K562 (cell line): ENCODE measurements around the gene CABP4. TPM values are rescaled to one million over a fixed set of nuclear protein-coding genes. Genes with fewer than 3 reads are reported as not detected.

Experiments
- FOXP1 ChIP-seq: sonication (generic); formaldehyde crosslinking; IDR thresholded peaks from 2 replicates; pipeline ENCODE4 v1.8.0; 2022; ENCODE audit warnings: mild to moderate bottlenecking, missing genetic modification reagents
- TEAD4 ChIP-seq, 2 experiments: sonication (generic) in 1 of 2; formaldehyde crosslinking in 1 of 2; IDR thresholded peaks; 2 replicates each; pipeline versions ENCODE4 v1.6.1 to v1.8.0; 2012 to 2022; ENCODE audit warnings: borderline replicate concordance in 1 of 2, inconsistent platforms in 1 of 2, low read length in 1 of 2, mild to moderate bottlenecking in 1 of 2, missing genetic modification reagents in 1 of 2
- TRIM24 ChIP-seq, 2 experiments: fragments of 450-650 bp; IDR thresholded peaks; 2 replicates each; pipeline ENCODE4 v1.6.1; 2016
- polyA plus RNA-seq, 8 experiments: library from polyadenylated mRNA; depleted of rRNA in 4 of 8; stranded (reverse) in 5 of 8; unstranded in 3 of 8; fragments of >200 nt; fragmentation: Nextera tagmentation in 2 of 8; fragmentation: Illumina TruSeq in 1 of 8; extraction: Ambion mirVana in 2 of 8; extraction: Trizol in 1 of 8; gene quantifications; 2 replicates each; pipeline versions ENCODE4 v1.2.1 to v1.2.3, GENCODE V29; 2011 to 2014; ENCODE audit warnings: inconsistent platforms in 1 of 8, missing spikeins in 1 of 8
- total RNA-seq, 7 experiments: library from RNA; depleted of rRNA in 6 of 7; stranded (reverse); fragments of >200 nt in 6 of 7; fragmentation: Illumina TruSeq in 2 of 7; extraction: Trizol in 2 of 7; gene quantifications; 2 replicates each; pipeline versions ENCODE4 v1.2.1 to v1.2.3, GENCODE V29; 2011 to 2021; ENCODE audit warnings: low replicate concordance in 1 of 7
- TF ChIP-seq, protein P1 (sequence below): fragments of 250-450 bp; sonication (Bioruptor Pico); IDR thresholded peaks from 2 replicates; pipeline ENCODE4 v1.4.0; 2020; ENCODE audit warnings: mild to moderate bottlenecking, moderate library complexity, borderline replicate concordance
- TF ChIP-seq, protein P2 (sequence below): fragments of 150-350 bp; IDR thresholded peaks from 2 replicates; pipeline ENCODE4 v1.6.1; 2014; ENCODE audit warnings: low read depth, mild to moderate bottlenecking, low read length, borderline replicate concordance
- TF ChIP-seq, protein P3 (sequence below), 2 experiments: fragments of 450-650 bp in 1 of 2; sonication (generic) in 1 of 2; formaldehyde crosslinking in 1 of 2; IDR thresholded peaks; 2 replicates each; pipeline versions ENCODE4 v1.7.1 to v1.9.0; 2016 to 2022; ENCODE audit warnings: inconsistent platforms in 1 of 2, mild to moderate bottlenecking in 1 of 2, missing genetic modification reagents in 1 of 2

Gene CABP4
- total and polyA plus RNA-seq, 9 of the 15 experiments (the other 6 are each of a cell fraction or from before 2014, with no cell fraction given) = 0.11 TPM; not detected in 8

DNA sequence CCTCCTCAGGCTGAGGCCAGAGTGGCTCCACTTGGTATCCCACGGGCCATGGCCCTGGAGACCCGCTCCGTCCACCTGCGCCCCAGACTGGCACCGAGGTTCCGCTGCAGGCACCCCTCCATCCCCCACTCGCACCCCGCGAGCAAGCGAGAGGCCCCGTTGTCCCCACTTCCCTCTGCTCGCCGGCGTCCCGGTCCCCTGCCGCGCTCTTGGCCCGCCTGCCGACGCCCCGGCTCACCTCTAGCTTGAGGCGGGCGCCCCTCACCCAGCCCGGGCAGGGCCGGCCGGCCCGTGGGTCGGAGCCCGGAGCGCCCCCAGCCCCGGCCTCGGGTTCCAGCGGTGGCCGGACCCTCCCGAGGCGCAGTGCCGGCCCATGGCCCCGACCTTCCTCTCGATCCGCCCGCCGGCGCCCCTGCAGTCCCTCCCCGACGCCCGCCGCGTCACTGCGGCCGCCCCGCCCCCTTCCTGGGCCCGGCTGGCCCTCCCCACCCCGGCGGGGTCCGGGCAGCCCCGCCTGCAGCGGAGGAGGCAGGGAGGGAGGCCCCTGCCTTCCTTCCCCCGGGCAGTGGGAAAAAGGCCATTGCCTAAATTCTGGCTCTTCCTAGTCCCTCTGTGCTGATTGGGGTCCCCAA lies 49.9 kb downstream of the CABP4 start, which contains the start of gene PITPNM1 (continued):
- TF ChIP-seq, protein P1, sequence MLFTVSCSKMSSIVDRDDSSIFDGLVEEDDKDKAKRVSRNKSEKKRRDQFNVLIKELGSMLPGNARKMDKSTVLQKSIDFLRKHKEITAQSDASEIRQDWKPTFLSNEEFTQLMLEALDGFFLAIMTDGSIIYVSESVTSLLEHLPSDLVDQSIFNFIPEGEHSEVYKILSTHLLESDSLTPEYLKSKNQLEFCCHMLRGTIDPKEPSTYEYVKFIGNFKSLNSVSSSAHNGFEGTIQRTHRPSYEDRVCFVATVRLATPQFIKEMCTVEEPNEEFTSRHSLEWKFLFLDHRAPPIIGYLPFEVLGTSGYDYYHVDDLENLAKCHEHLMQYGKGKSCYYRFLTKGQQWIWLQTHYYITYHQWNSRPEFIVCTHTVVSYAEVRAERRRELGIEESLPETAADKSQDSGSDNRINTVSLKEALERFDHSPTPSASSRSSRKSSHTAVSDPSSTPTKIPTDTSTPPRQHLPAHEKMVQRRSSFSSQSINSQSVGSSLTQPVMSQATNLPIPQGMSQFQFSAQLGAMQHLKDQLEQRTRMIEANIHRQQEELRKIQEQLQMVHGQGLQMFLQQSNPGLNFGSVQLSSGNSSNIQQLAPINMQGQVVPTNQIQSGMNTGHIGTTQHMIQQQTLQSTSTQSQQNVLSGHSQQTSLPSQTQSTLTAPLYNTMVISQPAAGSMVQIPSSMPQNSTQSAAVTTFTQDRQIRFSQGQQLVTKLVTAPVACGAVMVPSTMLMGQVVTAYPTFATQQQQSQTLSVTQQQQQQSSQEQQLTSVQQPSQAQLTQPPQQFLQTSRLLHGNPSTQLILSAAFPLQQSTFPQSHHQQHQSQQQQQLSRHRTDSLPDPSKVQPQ (CRISPR knock-in tag) = no peak
- no peak for TF ChIP-seq FOXP1 (CRISPR knock-in tag)
- TF ChIP-seq, protein P2, sequence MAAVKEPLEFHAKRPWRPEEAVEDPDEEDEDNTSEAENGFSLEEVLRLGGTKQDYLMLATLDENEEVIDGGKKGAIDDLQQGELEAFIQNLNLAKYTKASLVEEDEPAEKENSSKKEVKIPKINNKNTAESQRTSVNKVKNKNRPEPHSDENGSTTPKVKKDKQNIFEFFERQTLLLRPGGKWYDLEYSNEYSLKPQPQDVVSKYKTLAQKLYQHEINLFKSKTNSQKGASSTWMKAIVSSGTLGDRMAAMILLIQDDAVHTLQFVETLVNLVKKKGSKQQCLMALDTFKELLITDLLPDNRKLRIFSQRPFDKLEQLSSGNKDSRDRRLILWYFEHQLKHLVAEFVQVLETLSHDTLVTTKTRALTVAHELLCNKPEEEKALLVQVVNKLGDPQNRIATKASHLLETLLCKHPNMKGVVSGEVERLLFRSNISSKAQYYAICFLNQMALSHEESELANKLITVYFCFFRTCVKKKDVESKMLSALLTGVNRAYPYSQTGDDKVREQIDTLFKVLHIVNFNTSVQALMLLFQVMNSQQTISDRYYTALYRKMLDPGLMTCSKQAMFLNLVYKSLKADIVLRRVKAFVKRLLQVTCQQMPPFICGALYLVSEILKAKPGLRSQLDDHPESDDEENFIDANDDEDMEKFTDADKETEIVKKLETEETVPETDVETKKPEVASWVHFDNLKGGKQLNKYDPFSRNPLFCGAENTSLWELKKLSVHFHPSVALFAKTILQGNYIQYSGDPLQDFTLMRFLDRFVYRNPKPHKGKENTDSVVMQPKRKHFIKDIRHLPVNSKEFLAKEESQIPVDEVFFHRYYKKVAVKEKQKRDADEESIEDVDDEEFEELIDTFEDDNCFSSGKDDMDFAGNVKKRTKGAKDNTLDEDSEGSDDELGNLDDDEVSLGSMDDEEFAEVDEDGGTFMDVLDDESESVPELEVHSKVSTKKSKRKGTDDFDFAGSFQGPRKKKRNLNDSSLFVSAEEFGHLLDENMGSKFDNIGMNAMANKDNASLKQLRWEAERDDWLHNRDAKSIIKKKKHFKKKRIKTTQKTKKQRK = no peak
- no peak for TF ChIP-seq TRIM24 (IDR thresholded peaks at IDR 0.05)
- TF ChIP-seq, protein P3, sequence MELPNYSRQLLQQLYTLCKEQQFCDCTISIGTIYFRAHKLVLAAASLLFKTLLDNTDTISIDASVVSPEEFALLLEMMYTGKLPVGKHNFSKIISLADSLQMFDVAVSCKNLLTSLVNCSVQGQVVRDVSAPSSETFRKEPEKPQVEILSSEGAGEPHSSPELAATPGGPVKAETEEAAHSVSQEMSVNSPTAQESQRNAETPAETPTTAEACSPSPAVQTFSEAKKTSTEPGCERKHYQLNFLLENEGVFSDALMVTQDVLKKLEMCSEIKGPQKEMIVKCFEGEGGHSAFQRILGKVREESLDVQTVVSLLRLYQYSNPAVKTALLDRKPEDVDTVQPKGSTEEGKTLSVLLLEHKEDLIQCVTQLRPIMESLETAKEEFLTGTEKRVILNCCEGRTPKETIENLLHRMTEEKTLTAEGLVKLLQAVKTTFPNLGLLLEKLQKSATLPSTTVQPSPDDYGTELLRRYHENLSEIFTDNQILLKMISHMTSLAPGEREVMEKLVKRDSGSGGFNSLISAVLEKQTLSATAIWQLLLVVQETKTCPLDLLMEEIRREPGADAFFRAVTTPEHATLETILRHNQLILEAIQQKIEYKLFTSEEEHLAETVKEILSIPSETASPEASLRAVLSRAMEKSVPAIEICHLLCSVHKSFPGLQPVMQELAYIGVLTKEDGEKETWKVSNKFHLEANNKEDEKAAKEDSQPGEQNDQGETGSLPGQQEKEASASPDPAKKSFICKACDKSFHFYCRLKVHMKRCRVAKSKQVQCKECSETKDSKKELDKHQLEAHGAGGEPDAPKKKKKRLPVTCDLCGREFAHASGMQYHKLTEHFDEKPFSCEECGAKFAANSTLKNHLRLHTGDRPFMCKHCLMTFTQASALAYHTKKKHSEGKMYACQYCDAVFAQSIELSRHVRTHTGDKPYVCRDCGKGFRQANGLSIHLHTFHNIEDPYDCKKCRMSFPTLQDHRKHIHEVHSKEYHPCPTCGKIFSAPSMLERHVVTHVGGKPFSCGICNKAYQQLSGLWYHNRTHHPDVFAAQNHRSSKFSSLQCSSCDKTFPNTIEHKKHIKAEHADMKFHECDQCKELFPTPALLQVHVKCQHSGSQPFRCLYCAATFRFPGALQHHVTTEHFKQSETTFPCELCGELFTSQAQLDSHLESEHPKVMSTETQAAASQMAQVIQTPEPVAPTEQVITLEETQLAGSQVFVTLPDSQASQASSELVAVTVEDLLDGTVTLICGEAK (IDR thresholded peaks at IDR 0.05) = no peak
- TF ChIP-seq, protein P3 (CRISPR knock-in tag; IDR thresholded peaks at IDR 0.05) = no peak
- TF ChIP-seq TEAD4 (IDR thresholded peaks at IDR 0.05; ENCODE audit: low read length) = no peak
- no peak for TF ChIP-seq TEAD4 (CRISPR knock-in tag; IDR thresholded peaks at IDR 0.05; ENCODE audit: borderline replicate concordance)
